ENCODE measurements around the gene GPATCH2.

GRCh38 chr1:217453816-217454215 is 177.1 kb downstream of the GPATCH2 start:
- TF ChIP-seq CTCF (IDR thresholded peaks at IDR 0.05) (no peak), POLR2A (IDR thresholded peaks at IDR 0.05) (no peak)

Data from esophagus squamous epithelium (tissue), 4 donors.